Neural cell (in vitro differentiated cells): ENCODE results near the gene CYP2D6. TPM values are rescaled to one million over a fixed set of nuclear protein-coding genes. Genes with fewer than 3 reads are reported as not detected.
A peak's percentile ranks its signal among the peaks of the same experiment; 100 is the strongest.
"Not testable (repeated sequence)": the region's sequence is repeated elsewhere in the genome, so short reads cannot be mapped to it uniquely, and the experiment has no call there.

Experiments
- H2AFZ ChIP-seq: fragments of 200-600, 300-800 bp; sonication (generic), shearing (Covaris generic); 2 replicates; pipeline ENCODE4 v1.6.0; 2014; ENCODE audit warnings: low read depth, mild to moderate bottlenecking, antibody characterized with exemption, low read length, moderate library complexity
- H3F3A ChIP-seq: fragments of 200-600 bp; shearing (Covaris generic); 2 replicates; pipeline ENCODE4 v1.6.1; 2016; ENCODE audit warnings: mild to moderate bottlenecking, moderate library complexity, mixed read lengths, antibody characterized with exemption, low read length; ENCODE audit not compliant: insufficient read depth, poor library complexity, severe bottlenecking
- H3K27ac ChIP-seq: fragments of 200-600, 300-800 bp; sonication (generic), shearing (Covaris generic); 2 replicates; pipeline ENCODE4 v1.5.1; 2014; ENCODE audit warnings: mild to moderate bottlenecking, low read length, moderate library complexity
- H3K27me3 ChIP-seq: fragments of 300-800, 200-600 bp; sonication (generic), shearing (Covaris generic); 2 replicates; pipeline ENCODE4 v1.6.0; 2014; ENCODE audit warnings: mild to moderate bottlenecking, low read depth, low read length, moderate library complexity; ENCODE audit not compliant: insufficient read depth
- H3K36me3 ChIP-seq: fragments of 300-800, 200-600 bp; sonication (generic), shearing (Covaris generic); 2 replicates; pipeline ENCODE4 v1.5.1; 2014; ENCODE audit warnings: mild to moderate bottlenecking, antibody characterized with exemption, low read length, moderate library complexity; ENCODE audit not compliant: insufficient read depth
- H3K4me2 ChIP-seq: fragments of 300-800, 200-600 bp; sonication (generic), shearing (Covaris generic); 2 replicates; pipeline ENCODE4 v1.6.0; 2014; ENCODE audit warnings: mild to moderate bottlenecking, low read length
- H3K4me3 ChIP-seq: fragments of 300-800, 200-600 bp; sonication (generic), shearing (Covaris generic); 2 replicates; pipeline ENCODE4 v1.5.1; 2014; ENCODE audit warnings: mild to moderate bottlenecking, low read length, moderate library complexity
- H3K79me2 ChIP-seq: fragments of 200-600 bp; shearing (Covaris generic); replicated peaks from 2 replicates; pipeline ENCODE4 v1.6.0; 2014; ENCODE audit warnings: mild to moderate bottlenecking, low read length, moderate library complexity; ENCODE audit not compliant: insufficient read depth
- H3K9ac ChIP-seq: fragments of 300-800, 200-600 bp; sonication (generic), shearing (Covaris generic); 2 replicates; pipeline ENCODE4 v1.6.1; 2016; ENCODE audit warnings: mild to moderate bottlenecking, low read length, mixed read lengths
- H3K9me2 ChIP-seq: fragments of 200-600 bp; shearing (Covaris generic); 2 replicates; pipeline ENCODE4 v1.6.1; 2016; ENCODE audit warnings: mild to moderate bottlenecking, low read length, mixed read lengths; ENCODE audit not compliant: insufficient read depth
- H3K9me3 ChIP-seq: fragments of 200-600, 300-800 bp; sonication (generic), shearing (Covaris generic); 2 replicates; pipeline ENCODE4 v1.6.1; 2016; ENCODE audit warnings: mild to moderate bottlenecking, mixed run types, low read length, moderate library complexity, mixed read lengths
- H4K20me1 ChIP-seq: fragments of 200-600 bp; shearing (Covaris generic); 2 replicates; pipeline ENCODE4 v1.6.1; 2016; ENCODE audit warnings: mild to moderate bottlenecking, mixed run types; ENCODE audit not compliant: insufficient read depth
- CTCF ChIP-seq: fragments of 450-650 bp; IDR thresholded peaks from 2 replicates; pipeline ENCODE4 v1.5.1; 2014; ENCODE audit warnings: antibody characterized with exemption, mild to moderate bottlenecking, moderate library complexity; ENCODE audit not compliant: poor library complexity, severe bottlenecking
- EP300 ChIP-seq: fragments of 450-650 bp; conservative IDR thresholded peaks from 2 replicates; pipeline ENCODE4 v1.6.1; 2014; ENCODE audit warnings: antibody characterized with exemption, mild to moderate bottlenecking, moderate library complexity; ENCODE audit not compliant: poor library complexity, severe bottlenecking
- EZH2 ChIP-seq: fragments of 200-600, 300-800 bp; shearing (Covaris generic), sonication (generic); IDR thresholded peaks from 2 replicates; pipeline ENCODE4 v1.6.1; 2014; ENCODE audit warnings: antibody characterized with exemption, low read length, borderline replicate concordance, mild to moderate bottlenecking; ENCODE audit not compliant: insufficient read depth, poor library complexity, severe bottlenecking
- MXI1 ChIP-seq: fragments of 450-650 bp; conservative IDR thresholded peaks from 2 replicates; pipeline ENCODE4 v1.6.1; 2014; ENCODE audit warnings: antibody characterized with exemption, mild to moderate bottlenecking; ENCODE audit not compliant: poor library complexity, severe bottlenecking
- POLR2AphosphoS5 ChIP-seq: IDR thresholded peaks from 2 replicates; pipeline ENCODE4 v1.6.1; 2012
- RAD21 ChIP-seq: fragments of 450-650 bp; conservative IDR thresholded peaks from 2 replicates; pipeline ENCODE4 v1.6.1; 2014; ENCODE audit warnings: antibody characterized with exemption, mild to moderate bottlenecking, moderate library complexity
- REST ChIP-seq: IDR thresholded peaks from 2 replicates; pipeline ENCODE4 v1.6.1; 2012; ENCODE audit warnings: borderline replicate concordance
- SMC3 ChIP-seq: fragments of 450-650 bp; conservative IDR thresholded peaks from 2 replicates; pipeline ENCODE4 v1.6.1; 2014; ENCODE audit warnings: antibody characterized with exemption, mild to moderate bottlenecking, moderate library complexity; ENCODE audit not compliant: poor library complexity
- TAF1 ChIP-seq: IDR thresholded peaks from 2 replicates; pipeline ENCODE4 v1.6.1; 2012; ENCODE audit warnings: low read depth
- polyA plus RNA-seq: library from polyadenylated mRNA; depleted of rRNA; stranded (reverse); fragments of >200 nt; gene quantifications from 2 replicates; pipeline ENCODE4 v1.2.3, GENCODE V29; 2014

The CYP2D6 gene
- polyA plus RNA-seq, 1 donor from 2014 or later: 11.5 TPM

GRCh38 chr22:42104332-42104860 is 26.2 kb downstream of the CYP2D6 start:
- H3F3A ChIP-seq, H3K27ac ChIP-seq, H2AFZ ChIP-seq, H3K9me3 ChIP-seq, H4K20me1 ChIP-seq, H3K79me2 ChIP-seq, H3K36me3 ChIP-seq, H3K9ac ChIP-seq, H3K4me3 ChIP-seq, H3K27me3 ChIP-seq, H3K9me2 ChIP-seq, H3K4me2 ChIP-seq: not testable (repeated sequence)

- no peaks in the 10 kb centered on the region for H3F3A ChIP-seq
- H3K9me2 ChIP-seq: no peaks in the 10 kb centered on the region
- no peak overlapping the region for H3K4me3 ChIP-seq
- H3K27me3 ChIP-seq: no peaks in the 10 kb centered on the region
- H3K27ac ChIP-seq: no peak overlapping the region
- H3K9ac ChIP-seq: no peak overlapping the region
- no peak overlapping the region for H3K4me2 ChIP-seq
- TF ChIP-seq SMC3: no peak
- no peak for TF ChIP-seq MXI1
- no peaks in the 10 kb centered on the region for H3K79me2 ChIP-seq
- no peaks in the 10 kb centered on the region for H3K36me3 ChIP-seq
- H2AFZ ChIP-seq: no peak overlapping the region
- H3K9me3 ChIP-seq: no peaks in the 10 kb centered on the region
- no peaks in the 10 kb centered on the region for H4K20me1 ChIP-seq
Observed at GRCh38 chr22:42101199-42101598, 29.4 kb downstream of the CYP2D6 start.

GRCh38 chr22:42091455-42091782 is 39.2 kb downstream of the CYP2D6 start:
- Histone ChIP-seq H3K4me3 (peak overlapping the region; percentile 91), H3K36me3 (peaks cover 7% of the 10 kb centered on the region), H3K9ac (peak overlapping the region; percentile 72), H3K27ac (peak overlapping the region; percentile 96), H3F3A (no peaks in the 10 kb centered on the region), H3K9me3 (no peaks in the 10 kb centered on the region), H4K20me1 (no peaks in the 10 kb centered on the region), H3K79me2 (peaks cover 22% of the 10 kb centered on the region), H3K27me3 (no peaks in the 10 kb centered on the region), H3K4me2 (peak overlapping the region; percentile 56), H3K9me2 (no peaks in the 10 kb centered on the region), H2AFZ (peak overlapping the region; percentile 41)
- TF ChIP-seq POLR2AphosphoS5: no peak
- no peak for TF ChIP-seq EP300
- TF ChIP-seq REST: no peak
- no peak for TF ChIP-seq CTCF
- no peak for TF ChIP-seq RAD21
- TF ChIP-seq MXI1: no peak
- no peak for TF ChIP-seq TAF1
- TF ChIP-seq EZH2: no peak
- no peak for TF ChIP-seq SMC3
